Measurements from ENCODE around the gene FMR1NB. TPM values are rescaled to one million over a fixed set of nuclear protein-coding genes. Genes with fewer than 3 reads are reported as not detected.

FMR1NB gene
- total RNA-seq, 2 experiments from 2014 or later, result not detected

Other genes starting within 250 kb of the FMR1NB start
- 10 to 100 TPM; 44.5 to 45.6 TPM for gene FMR1, start 69.4 kb upstream of the FMR1NB start, total RNA-seq

Data from activated CD8-positive, alpha-beta T cell treated with anti-CD3 and anti-CD28 coated beads, Interleukin-2, amount 10 ng/mL, durations not matched to agents 7 days and 5 days (primary cell).